ENCODE results near the gene ERVH48-1. TPM values are rescaled to one million over a fixed set of nuclear protein-coding genes. Genes with fewer than 3 reads are reported as not detected.
"Not testable (repeated sequence)": the region's sequence is repeated elsewhere in the genome, so short reads cannot be mapped to it uniquely, and the experiment has no call there.

The ERVH48-1 gene
- total RNA-seq, 6 donors from 2014 or later: 0.09 to 0.33 (median 0.15) TPM; not detected in 2

DNA sequence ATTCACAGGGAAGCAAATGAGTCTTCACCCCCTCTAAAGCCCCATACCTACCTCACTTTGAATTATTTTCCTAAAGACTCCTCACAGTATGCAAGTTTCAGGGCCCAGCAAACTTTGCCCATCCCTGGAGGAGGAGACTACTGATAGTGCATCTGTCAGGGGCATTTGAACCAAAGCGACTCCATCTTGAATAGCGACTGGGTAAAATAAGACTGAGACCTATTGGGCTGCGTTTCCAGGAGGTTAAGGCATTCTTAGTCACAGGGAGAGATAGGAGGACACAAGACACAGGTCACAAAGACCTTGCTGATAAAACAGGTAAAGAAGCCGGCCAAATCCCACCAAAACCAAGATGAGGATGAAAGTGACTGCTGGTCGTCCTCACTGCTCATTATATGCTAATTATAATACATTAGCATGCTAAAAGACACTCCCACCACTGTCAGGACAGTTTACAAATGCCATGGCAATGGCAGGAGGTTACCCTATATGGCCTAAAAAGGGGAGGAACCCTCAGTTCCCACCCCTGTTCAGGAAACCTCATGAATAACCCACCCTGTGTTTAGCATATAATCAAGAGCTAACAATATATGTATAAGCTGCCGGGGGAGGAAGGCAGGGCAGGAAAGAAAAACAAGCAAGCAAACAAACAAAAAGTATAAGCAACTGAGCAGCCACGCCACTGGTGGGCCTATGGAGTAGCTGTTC, 45.7 kb upstream of the ERVH48-1 start:
- Histone ChIP-seq H3K36me3 (no peaks in the 10 kb centered on the region), H3K4me1 (peaks cover 11 to 26% (median 23%) of the 10 kb centered on the region in 4 donors), H3K27me3 (no peaks in the 10 kb centered on the region), H3K4me3 (no peak overlapping the region), H3K9me3 (no peaks in the 10 kb centered on the region), H3K27ac (peak overlapping the region in 1 of 4 donors; percentile 74)
- TF ChIP-seq, protein P1, sequence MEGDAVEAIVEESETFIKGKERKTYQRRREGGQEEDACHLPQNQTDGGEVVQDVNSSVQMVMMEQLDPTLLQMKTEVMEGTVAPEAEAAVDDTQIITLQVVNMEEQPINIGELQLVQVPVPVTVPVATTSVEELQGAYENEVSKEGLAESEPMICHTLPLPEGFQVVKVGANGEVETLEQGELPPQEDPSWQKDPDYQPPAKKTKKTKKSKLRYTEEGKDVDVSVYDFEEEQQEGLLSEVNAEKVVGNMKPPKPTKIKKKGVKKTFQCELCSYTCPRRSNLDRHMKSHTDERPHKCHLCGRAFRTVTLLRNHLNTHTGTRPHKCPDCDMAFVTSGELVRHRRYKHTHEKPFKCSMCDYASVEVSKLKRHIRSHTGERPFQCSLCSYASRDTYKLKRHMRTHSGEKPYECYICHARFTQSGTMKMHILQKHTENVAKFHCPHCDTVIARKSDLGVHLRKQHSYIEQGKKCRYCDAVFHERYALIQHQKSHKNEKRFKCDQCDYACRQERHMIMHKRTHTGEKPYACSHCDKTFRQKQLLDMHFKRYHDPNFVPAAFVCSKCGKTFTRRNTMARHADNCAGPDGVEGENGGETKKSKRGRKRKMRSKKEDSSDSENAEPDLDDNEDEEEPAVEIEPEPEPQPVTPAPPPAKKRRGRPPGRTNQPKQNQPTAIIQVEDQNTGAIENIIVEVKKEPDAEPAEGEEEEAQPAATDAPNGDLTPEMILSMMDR (IDR thresholded peaks at IDR 0.05): no peak
- TF ChIP-seq POLR2A (IDR thresholded peaks at IDR 0.05): no peak
- TF ChIP-seq EP300 (IDR thresholded peaks at IDR 0.05): no peak
- no peak for TF ChIP-seq POLR2AphosphoS5 (IDR thresholded peaks at IDR 0.05)
- WGBS, 2 donors: 84 to 92% methylated on average over 7 of the region's 7 CpGs
- ATAC-seq (ENCODE audit: low FRiP score in 2 of 2): no peak
- no peak for DNase-seq

DNA sequence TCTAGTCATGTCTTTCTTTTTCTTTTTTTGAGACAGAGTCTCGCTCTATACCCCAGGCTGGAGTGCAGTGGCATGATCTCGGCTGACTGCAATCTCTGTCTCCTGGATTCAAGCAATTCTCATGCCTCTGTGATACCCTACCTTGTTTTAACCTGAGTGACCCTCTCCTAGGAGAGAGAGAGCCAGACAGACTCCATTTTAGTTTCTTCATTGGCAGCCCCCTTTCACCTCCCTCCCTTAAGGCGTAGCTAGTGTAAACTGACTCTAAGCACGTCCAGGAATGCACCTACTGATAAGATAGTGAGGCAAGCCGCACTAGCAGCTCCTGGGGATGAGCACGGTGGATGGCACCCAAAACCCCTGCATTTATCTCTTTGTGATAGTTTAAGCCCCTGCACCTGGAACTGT, 43.8 kb upstream of the ERVH48-1 start:
- Histone ChIP-seq H3K9me3 (no peaks in the 10 kb centered on the region), H3K4me3 (no peak overlapping the region), H3K27me3 (no peaks in the 10 kb centered on the region), H3K36me3 (no peaks in the 10 kb centered on the region), H3K4me1 (peaks cover 4 to 22% (median 20%) of the 10 kb centered on the region in 4 donors), H3K27ac (no peak overlapping the region)
- DNase-seq (no peak), ATAC-seq (ENCODE audit: low FRiP score in 2 of 2) (no peak)
- TF ChIP-seq POLR2A (IDR thresholded peaks at IDR 0.05) (no peak), POLR2AphosphoS5 (IDR thresholded peaks at IDR 0.05) (no peak), EP300 (IDR thresholded peaks at IDR 0.05) (no peak)
- TF ChIP-seq, protein P1 (IDR thresholded peaks at IDR 0.05): no peak
- WGBS, 2 donors: 54 to 64% methylated on average over 6 of the region's 6 CpGs

DNA sequence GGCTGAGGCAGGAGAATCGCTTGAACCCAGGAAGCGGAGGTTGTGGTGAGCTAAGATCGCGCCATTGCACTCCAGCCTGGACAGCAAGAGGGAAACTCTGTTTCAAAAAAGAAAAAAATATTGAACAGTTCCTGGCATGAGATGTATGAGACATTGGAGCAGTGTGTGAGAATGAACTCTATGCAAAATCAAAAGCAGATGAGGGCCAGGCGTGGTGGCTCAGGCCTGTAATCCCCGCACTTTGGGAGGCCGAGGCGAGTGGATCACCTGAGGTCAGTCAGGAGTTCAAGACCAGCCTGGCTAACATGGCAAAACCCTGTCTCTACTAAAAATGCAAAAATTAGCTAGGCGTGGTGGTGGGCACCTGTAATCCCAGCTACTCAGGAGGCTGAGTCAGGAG, 42.2 kb upstream of the ERVH48-1 start:
- not testable (repeated sequence) for ATAC-seq (ENCODE audit: low FRiP score in 2 of 2)
- 97% methylated on average over 9 of the region's 9 CpGs for WGBS, 2 donors

DNA sequence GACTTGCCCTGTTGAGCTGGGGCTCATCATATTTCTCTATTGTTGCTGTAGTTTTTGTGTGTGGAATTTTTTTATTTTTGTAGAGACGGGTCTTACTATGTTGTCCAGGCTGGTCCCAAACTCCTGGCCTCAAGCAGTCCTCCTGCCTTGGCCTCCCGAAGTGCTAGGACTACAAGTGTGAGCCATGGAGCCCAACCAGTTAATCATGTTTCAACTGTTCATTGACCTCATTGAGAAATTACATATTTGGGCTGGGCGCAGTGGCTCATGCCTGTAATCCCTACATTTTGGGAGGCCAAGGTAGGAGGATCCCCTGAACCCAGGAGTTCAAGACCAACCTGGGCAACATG, 39.8 kb upstream of the ERVH48-1 start:
- no peak for TF ChIP-seq EP300 (IDR thresholded peaks at IDR 0.05)
- TF ChIP-seq, protein P1 (IDR thresholded peaks at IDR 0.05): no peak
- TF ChIP-seq POLR2AphosphoS5 (IDR thresholded peaks at IDR 0.05): no peak
- no peak for TF ChIP-seq POLR2A (IDR thresholded peaks at IDR 0.05)
- Histone ChIP-seq H3K4me3 (no peak overlapping the region), H3K27ac (no peak overlapping the region), H3K9me3 (no peaks in the 10 kb centered on the region), H3K27me3 (no peaks in the 10 kb centered on the region), H3K36me3 (no peaks in the 10 kb centered on the region), H3K4me1 (no peaks in the 10 kb centered on the region)
- ATAC-seq (ENCODE audit: low FRiP score in 2 of 2) (no peak), DNase-seq (no peak)
- 63 to 67% methylated on average over 3 of the region's 3 CpGs for WGBS, 2 donors

More for the DNA sequence above, 42.2 kb upstream of the ERVH48-1 start:
- H3K36me3 ChIP-seq, H3K4me3 ChIP-seq, H3K27me3 ChIP-seq, H3K4me1 ChIP-seq, H3K9me3 ChIP-seq, H3K27ac ChIP-seq, DNase-seq: not testable (repeated sequence)

DNA sequence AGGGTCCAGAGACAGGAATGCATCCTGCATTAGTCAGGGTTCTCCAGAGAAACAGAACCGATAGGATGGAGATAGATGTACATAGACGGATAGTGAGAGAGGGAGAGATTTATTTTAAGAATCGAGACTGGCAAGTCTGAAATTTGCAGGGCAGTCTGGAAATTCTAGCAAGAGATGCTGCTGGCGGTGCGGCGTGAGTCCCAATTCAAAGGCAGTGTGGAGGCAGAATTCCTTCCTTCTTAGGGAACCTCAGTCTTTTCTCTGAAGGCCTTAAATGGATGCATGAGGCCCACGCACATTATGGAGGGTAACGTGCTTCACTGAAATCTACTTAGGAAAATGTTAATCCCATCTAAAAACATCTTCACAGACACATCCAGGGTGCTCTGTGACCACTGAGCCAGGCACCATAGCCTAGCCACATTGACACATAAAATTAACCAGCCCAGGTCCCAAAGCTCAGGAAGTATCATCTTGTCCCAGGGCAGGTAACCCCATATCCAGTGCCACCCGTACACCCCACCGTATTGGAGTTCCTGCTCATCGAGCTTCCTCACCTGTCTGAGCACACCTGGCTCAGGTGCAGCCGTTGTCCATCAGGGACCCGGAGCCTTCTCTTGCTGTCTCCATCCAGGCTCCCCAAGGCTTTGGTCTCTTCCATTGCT, 39.2 kb upstream of the ERVH48-1 start:
- Histone ChIP-seq H3K9me3 (no peaks in the 10 kb centered on the region), H3K27me3 (no peaks in the 10 kb centered on the region), H3K27ac (no peak overlapping the region), H3K36me3 (no peaks in the 10 kb centered on the region), H3K4me1 (no peaks in the 10 kb centered on the region), H3K4me3 (no peak overlapping the region)
- WGBS, 2 donors: 95% methylated on average over 13 of the region's 13 CpGs
- no peak for TF ChIP-seq POLR2AphosphoS5 (IDR thresholded peaks at IDR 0.05)
- no peak for TF ChIP-seq POLR2A (IDR thresholded peaks at IDR 0.05)
- TF ChIP-seq EP300 (IDR thresholded peaks at IDR 0.05): no peak
- TF ChIP-seq, protein P1 (IDR thresholded peaks at IDR 0.05): no peak
- ATAC-seq (ENCODE audit: low FRiP score in 2 of 2) (no peak), DNase-seq (no peak)

Data from upper lobe of left lung (tissue), 6 donors.